A673 (cell line): ENCODE results near the gene TCF25. TPM values are rescaled to one million over a fixed set of nuclear protein-coding genes. Genes with fewer than 3 reads are reported as not detected.
"Not testable (repeated sequence)": the region's sequence is repeated elsewhere in the genome, so short reads cannot be mapped to it uniquely, and the experiment has no call there.

Experiments
- BruUV-seq: library from RNA; stranded (reverse); fragments of 400-500 nt; replicated peaks from 2 replicates; lab custom pipeline; 2021; lab: Mats Ljungman, UMichigan
- CTCF ChIA-PET: fragments of 300-600 bp; sonication (Branson Sonifier 250); formaldehyde crosslinking; loops from one replicate; lab custom pipeline; 2022; ENCODE audit warnings: antibody characterized with exemption; lab: Charles Lee
- POLR2A ChIA-PET: fragments of 300-600 bp; sonication (Branson Sonifier 250); formaldehyde crosslinking; loops from one replicate; lab custom pipeline; 2022; ENCODE audit warnings: antibody characterized with exemption; ENCODE audit not compliant: low non-redundant PET; lab: Charles Lee
- DNase-seq: peaks from one replicate; pipeline ENCODE4 v3.0.0-alpha.2; 2015; ENCODE audit warnings: low spot score
- H3K27ac ChIP-seq: fragments of 200-600 bp; sonication (generic); 2 replicates; pipeline ENCODE4 v1.5.1; 2016; ENCODE audit warnings: mixed run types, low read depth, mild to moderate bottlenecking, mixed read lengths, antibody characterized with exemption, low read length; ENCODE audit not compliant: poor library complexity, severe bottlenecking
- H3K27me3 ChIP-seq: fragments of 200-600 bp; sonication (generic); replicated peaks from 2 replicates; pipeline ENCODE4 v1.6.1; 2017; ENCODE audit warnings: mixed run types, low read depth, mild to moderate bottlenecking, mixed read lengths, antibody characterized with exemption, low read length; ENCODE audit not compliant: insufficient read depth, poor library complexity
- H3K36me3 ChIP-seq: fragments of 200-600 bp; sonication (generic); 2 replicates; pipeline ENCODE4 v1.6.1; 2016; ENCODE audit warnings: mixed run types, mild to moderate bottlenecking, mixed read lengths, antibody characterized with exemption, low read length; ENCODE audit not compliant: insufficient read depth, poor library complexity, severe bottlenecking
- H3K4me1 ChIP-seq: fragments of 200-600 bp; sonication (generic); 2 replicates; pipeline ENCODE4 v1.6.1; 2017; ENCODE audit warnings: mixed run types, mild to moderate bottlenecking, mixed read lengths, antibody characterized with exemption, low read length; ENCODE audit not compliant: insufficient read depth, poor library complexity, severe bottlenecking
- H3K4me3 ChIP-seq: fragments of 200-600 bp; sonication (generic); 2 replicates; pipeline ENCODE4 v1.5.1; 2016; ENCODE audit warnings: low read depth, mixed run types, mild to moderate bottlenecking, mixed read lengths, low read length; ENCODE audit not compliant: poor library complexity, severe bottlenecking
- H3K9me3 ChIP-seq: fragments of 200-600 bp; sonication (generic); 2 replicates; pipeline ENCODE4 v1.6.1; 2016; ENCODE audit warnings: mixed run types, low read depth, mild to moderate bottlenecking, mixed read lengths, antibody characterized with exemption, low read length; ENCODE audit not compliant: poor library complexity, severe bottlenecking
- EZH2 ChIP-seq: fragments of 200-600 bp; sonication (generic); IDR thresholded peaks from 2 replicates; pipeline ENCODE4 v1.6.1; 2017; ENCODE audit warnings: borderline replicate concordance, low read depth, mild to moderate bottlenecking, mixed read lengths, antibody characterized with exemption, low read length; ENCODE audit not compliant: poor library complexity, severe bottlenecking
- intact Hi-C: fragments of 100-400 bp; cut with micrococcal nuclease; formaldehyde crosslinking; loops from one replicate; pipeline ENCODE4 v1.10.0; 2022; ENCODE audit not compliant: unreplicated experiment
- total RNA-seq: library from RNA; stranded (reverse); gene quantifications from 2 replicates; pipeline ENCODE4 v1.2.3, GENCODE V29; 2021
- TF ChIP-seq, protein P1 (sequence below): fragments of 300-800, 200-600 bp; sonication (generic); conservative IDR thresholded peaks from 2 replicates; pipeline ENCODE4 v1.5.1; 2017; ENCODE audit warnings: low read depth, mild to moderate bottlenecking, antibody characterized with exemption, low read length, moderate library complexity, mixed read lengths

Gene TCF25
- total RNA-seq, 1 experiment from 2014 or later: 190 TPM

DNA sequence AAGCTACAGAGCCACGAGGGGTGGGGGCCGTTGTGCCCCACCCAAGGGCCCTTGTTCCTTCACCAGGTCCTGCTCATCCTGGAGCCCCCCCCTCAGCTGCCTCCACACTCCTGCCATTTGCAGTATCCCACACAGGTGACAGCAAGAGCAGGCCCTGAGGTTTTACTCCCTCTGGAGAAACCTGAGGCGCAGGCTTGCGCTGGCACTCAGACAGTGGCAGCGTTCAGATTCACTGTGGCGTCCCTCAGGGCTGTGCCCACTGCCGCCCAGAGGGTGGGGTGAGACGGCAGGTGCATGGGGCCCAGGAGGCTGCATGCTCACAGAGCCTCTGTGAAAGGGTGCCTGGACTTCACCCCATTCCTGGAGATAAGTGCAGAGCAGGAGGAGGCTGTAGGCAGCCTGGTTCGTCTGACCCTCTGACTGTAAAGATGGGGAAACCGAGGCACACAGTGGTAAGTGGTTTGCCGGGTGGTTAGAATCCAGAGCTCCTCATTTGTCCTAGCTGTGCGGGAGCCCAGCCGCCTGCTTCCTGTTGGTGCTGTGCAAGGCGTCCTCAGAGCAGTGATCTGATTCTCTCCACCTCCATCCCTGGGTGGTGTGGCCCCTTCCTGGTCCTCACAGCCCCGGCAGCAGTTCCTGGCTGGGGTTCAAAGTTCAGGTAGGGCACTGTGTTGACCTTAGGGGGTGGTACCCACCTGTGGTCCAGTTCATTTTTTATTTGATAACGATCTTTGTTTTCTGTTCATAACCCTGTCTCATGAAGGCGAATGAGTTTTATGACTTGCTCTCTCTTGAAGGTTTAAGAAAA, 43.6 kb upstream of the TCF25 start:
- peaks cover 5% of the 10 kb centered on the region for H3K4me1 ChIP-seq
- CTCF ChIA-PET: no interaction called here
- BruUV-seq: no TSS peak
- TF ChIP-seq, protein P1, sequence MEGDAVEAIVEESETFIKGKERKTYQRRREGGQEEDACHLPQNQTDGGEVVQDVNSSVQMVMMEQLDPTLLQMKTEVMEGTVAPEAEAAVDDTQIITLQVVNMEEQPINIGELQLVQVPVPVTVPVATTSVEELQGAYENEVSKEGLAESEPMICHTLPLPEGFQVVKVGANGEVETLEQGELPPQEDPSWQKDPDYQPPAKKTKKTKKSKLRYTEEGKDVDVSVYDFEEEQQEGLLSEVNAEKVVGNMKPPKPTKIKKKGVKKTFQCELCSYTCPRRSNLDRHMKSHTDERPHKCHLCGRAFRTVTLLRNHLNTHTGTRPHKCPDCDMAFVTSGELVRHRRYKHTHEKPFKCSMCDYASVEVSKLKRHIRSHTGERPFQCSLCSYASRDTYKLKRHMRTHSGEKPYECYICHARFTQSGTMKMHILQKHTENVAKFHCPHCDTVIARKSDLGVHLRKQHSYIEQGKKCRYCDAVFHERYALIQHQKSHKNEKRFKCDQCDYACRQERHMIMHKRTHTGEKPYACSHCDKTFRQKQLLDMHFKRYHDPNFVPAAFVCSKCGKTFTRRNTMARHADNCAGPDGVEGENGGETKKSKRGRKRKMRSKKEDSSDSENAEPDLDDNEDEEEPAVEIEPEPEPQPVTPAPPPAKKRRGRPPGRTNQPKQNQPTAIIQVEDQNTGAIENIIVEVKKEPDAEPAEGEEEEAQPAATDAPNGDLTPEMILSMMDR: no peak
- TF ChIP-seq EZH2: no peak
- no peaks in the 10 kb centered on the region for H3K9me3 ChIP-seq
- POLR2A ChIA-PET: no interaction called here
- intact Hi-C loops: no loop called here
- no peak overlapping the region for H3K4me3 ChIP-seq
- H3K36me3 ChIP-seq: no peaks in the 10 kb centered on the region
- no peak overlapping the region for H3K27ac ChIP-seq
- DNase-seq: no peak
- no peaks in the 10 kb centered on the region for H3K27me3 ChIP-seq

DNA sequence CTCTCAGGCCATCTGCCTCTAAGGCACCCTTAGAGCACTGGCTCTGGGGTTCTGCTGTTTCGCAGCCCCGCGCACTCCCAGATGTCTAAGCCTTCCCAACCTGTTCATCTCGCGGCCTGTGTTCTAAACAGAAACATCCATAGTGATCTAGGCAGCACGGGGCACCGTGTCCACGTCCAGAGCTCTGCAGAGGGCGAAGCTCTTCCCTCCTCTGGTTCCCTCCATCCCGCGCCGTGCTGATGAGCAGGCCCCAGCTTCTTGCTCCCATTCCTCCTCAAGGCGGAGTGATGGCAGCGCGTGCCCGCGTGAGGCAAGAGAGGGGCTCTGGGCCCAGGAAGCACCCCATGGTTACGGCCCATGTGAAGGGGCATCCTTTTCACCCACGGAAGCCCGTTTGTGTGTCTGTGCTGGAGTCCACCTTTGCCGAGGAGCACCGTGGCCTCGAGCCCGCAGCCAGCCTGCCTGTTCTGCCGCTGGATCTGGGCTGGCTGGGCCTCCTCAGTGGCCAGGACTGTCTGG, 41.5 kb upstream of the TCF25 start:
- no peaks in the 10 kb centered on the region for H3K9me3 ChIP-seq
- TF ChIP-seq, protein P1: no peak
- no peak for TF ChIP-seq EZH2
- peaks cover 5% of the 10 kb centered on the region for H3K4me1 ChIP-seq
- no peaks in the 10 kb centered on the region for H3K27me3 ChIP-seq
- POLR2A ChIA-PET: interaction anchor here (0.6 to 0.7 kb wide), 2 partner anchors 16 to 108 kb away, joined by 3 to 4 read pairs; no protein-coding TSS in a partner anchor
- CTCF ChIA-PET: no interaction called here
- no peaks in the 10 kb centered on the region for H3K36me3 ChIP-seq
- intact Hi-C loops: no loop called here
- H3K4me3 ChIP-seq: no peak overlapping the region
- no peak overlapping the region for H3K27ac ChIP-seq
- no TSS peak for BruUV-seq
- no peak for DNase-seq

DNA sequence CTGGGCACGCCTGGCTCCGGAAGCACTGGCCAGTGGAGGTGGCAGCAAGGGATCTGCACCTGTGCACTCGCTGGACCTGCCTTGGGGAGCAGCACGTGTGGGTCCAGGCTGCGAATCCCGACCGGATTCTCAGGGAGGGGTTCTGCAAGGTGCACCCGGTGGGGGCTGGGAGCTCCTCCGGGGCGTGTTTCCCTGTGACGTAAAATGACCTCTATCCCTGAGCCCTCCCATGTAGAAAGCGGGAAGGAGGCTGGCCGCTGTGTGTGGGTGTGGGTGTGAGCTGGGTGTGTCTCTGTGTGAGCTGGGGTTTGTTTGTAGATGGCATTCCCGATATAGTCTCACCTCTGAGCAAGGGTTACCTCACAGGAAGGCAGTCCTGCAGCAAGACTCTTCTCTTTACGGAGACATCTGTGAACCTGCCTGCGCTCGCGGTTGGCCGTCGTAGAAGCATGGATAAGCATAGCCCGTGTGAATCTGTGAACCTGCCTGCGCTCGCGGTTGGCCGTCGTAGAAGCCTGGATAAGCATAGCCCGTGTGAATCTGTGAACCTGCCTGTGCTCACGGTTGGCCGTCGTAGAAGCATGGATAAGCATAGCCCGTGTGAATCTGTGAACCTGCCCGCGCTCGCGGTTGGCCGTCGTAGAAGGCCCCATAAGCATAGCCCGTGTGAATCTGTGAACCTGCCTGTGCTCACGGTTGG, 39.6 kb upstream of the TCF25 start:
- intact Hi-C loops, H3K27ac ChIP-seq, BruUV-seq, POLR2A ChIA-PET, H3K9me3 ChIP-seq, H3K27me3 ChIP-seq, H3K36me3 ChIP-seq, CTCF ChIA-PET, DNase-seq, H3K4me1 ChIP-seq, H3K4me3 ChIP-seq: not testable (repeated sequence)

DNA sequence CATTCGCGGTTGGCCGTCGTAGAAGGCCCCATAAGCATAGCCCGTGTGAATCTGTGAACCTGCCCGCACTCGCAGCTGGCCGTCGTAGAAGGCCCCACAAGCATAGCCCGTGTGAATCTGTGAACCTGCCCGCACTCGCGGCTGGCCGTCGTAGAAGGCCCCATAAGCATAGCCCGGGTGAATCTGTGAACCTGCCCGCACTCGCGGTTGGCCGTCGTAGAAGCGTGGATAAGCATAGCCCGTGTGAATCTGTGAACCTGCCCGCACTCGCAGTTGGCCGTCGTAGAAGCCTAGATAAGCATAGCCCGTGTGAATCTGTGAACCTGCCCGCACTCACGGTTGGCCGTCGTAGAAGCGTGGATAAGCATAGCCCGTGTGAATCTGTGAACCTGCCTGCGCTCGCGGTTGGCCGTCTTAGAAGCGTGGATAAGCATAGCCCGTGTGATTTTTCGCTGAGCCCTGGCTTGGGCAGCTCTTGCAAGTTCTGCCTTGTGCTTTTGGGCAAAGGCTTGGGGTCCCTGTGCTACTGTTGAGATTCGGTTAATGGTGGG, 38.5 kb upstream of the TCF25 start:
- CTCF ChIA-PET, DNase-seq, H3K9me3 ChIP-seq, H3K4me3 ChIP-seq, H3K27me3 ChIP-seq, H3K36me3 ChIP-seq, POLR2A ChIA-PET, intact Hi-C loops, H3K27ac ChIP-seq, BruUV-seq, H3K4me1 ChIP-seq: not testable (repeated sequence)

DNA sequence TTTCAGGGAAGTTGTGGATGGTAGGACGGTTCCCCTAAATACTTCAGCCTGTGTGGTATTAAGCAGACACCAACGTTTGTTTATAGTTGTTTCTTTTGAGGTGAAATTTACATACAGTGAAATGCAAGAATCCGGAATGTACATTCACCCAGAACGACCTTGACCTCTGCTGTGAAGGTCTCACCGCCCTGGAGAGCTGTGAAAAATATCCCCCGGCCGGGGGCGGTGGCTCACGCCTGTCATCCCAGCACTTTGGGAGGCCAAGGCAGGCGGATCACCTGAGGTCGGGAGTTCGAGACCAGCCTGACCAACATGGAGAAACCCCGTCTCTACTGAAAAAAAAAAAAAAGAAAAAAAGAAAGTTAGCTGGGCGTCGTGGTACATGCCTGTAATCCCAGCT, 36.9 kb upstream of the TCF25 start:
- POLR2A ChIA-PET: not testable (repeated sequence)

More for the DNA sequence above, 36.9 kb upstream of the TCF25 start:
- DNase-seq, BruUV-seq, H3K9me3 ChIP-seq, H3K4me3 ChIP-seq, H3K36me3 ChIP-seq, intact Hi-C loops, H3K27ac ChIP-seq, CTCF ChIA-PET, H3K27me3 ChIP-seq, H3K4me1 ChIP-seq: not testable (repeated sequence)
